Measurements from ENCODE around the gene AATK.

The AATK gene

DNA sequence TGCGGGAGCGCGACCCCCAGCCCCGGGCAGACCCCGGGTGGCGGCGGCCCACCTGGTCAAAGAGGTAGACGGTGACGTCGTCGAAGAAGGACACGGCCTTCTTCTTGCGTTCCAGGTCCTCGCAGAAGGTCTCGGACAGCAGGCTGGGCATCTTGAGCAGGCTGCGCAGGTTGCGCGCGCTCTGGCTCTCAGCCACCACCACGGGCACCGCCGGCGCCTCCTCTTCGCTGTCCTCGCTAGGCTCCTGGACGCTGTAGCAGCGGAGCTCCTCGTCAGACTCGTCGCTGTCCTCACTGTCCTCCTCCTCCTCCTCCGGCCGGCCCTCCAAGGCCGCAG, 45.9 kb downstream of the AATK start:
- H3K36me3 ChIP-seq (ENCODE audit: control insufficient read depth, low read length), result no peaks in the 10 kb centered on the region
- H3K4me1 ChIP-seq (ENCODE audit: control insufficient read depth, low read length), result peaks cover 3% of the 10 kb centered on the region; the same call in 1 of the 2 replicates
- no peaks in the 10 kb centered on the region for H4K20me1 ChIP-seq (ENCODE audit: control insufficient read depth, insufficient read depth, low read depth, low read length)
- no peaks in the 10 kb centered on the region for H3K9me3 ChIP-seq (ENCODE audit: control insufficient read depth, insufficient read depth, low read length)
- H3K27ac ChIP-seq (ENCODE audit: low read depth, low read length), result no peak overlapping the region
- no peaks in the 10 kb centered on the region for H3F3A ChIP-seq (ENCODE audit: control insufficient read depth, insufficient read depth)
- H3K79me2 ChIP-seq (ENCODE audit: control insufficient read depth, low read length), result no peaks in the 10 kb centered on the region
- no peaks in the 10 kb centered on the region for H3K27me3 ChIP-seq (ENCODE audit: control insufficient read depth, low read length)
- TF ChIP-seq, protein P1, sequence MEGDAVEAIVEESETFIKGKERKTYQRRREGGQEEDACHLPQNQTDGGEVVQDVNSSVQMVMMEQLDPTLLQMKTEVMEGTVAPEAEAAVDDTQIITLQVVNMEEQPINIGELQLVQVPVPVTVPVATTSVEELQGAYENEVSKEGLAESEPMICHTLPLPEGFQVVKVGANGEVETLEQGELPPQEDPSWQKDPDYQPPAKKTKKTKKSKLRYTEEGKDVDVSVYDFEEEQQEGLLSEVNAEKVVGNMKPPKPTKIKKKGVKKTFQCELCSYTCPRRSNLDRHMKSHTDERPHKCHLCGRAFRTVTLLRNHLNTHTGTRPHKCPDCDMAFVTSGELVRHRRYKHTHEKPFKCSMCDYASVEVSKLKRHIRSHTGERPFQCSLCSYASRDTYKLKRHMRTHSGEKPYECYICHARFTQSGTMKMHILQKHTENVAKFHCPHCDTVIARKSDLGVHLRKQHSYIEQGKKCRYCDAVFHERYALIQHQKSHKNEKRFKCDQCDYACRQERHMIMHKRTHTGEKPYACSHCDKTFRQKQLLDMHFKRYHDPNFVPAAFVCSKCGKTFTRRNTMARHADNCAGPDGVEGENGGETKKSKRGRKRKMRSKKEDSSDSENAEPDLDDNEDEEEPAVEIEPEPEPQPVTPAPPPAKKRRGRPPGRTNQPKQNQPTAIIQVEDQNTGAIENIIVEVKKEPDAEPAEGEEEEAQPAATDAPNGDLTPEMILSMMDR (IDR thresholded peaks at IDR 0.05; ENCODE audit: low read depth, low read length, poor library complexity, severe bottlenecking), result peak; percentile 4
- TF ChIP-seq EZH2phosphoT487 (IDR thresholded peaks at IDR 0.05; ENCODE audit: borderline replicate concordance, low read length), result no peak
- no peaks in the 10 kb centered on the region for H3K9me2 ChIP-seq (replicated peaks; ENCODE audit: control insufficient read depth, low read length)
- no peak overlapping the region for H3K4me2 ChIP-seq (ENCODE audit: low read length)
- no peak overlapping the region for H3K4me3 ChIP-seq (ENCODE audit: low read length)

DNA sequence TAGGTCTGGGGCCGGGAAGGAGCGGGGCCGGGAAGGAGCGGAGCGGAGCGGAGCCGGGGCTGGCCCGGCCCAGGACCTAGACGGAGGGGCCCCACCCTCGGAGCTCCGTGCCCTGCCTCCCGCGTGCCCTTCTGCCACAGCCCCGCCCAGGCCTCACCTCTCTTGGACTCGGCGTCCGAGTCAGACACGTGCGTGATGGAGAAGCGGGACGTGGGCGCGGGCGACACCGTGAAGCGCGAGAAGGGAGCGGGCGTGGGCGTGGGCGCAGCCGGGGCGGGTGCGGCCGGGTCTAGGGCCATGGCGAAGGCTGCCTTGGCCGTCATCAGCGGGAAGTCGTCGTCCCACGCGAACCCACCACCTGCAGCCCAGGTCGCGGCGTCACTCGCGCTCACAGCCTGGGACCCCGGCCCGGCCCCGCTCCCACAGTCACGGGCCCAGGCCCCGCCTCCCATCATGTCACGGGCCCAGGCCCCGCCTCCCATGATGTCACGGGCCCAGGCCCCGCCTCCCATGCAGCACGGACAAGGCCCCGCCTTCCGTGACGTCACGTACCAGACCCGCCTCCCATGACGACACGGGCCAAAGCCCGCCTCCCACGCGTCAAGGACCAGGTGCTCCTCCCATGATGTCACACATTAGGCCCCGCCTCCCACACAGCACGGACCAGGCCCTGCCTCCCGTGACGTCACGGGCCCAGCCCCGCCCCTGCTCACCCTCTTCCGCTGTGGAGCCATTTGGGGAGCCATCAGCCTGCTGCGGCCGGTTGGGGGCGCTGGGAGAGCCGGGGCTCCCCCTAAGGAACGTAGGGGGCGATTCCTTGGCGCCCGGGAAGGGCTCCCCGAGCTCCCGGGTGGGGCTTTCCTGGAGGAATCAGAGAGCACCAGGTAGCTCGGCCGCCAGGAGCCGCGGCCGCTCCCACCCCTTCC, 46.5 kb downstream of the AATK start:
- no peak for TF ChIP-seq EZH2phosphoT487 (IDR thresholded peaks at IDR 0.05; ENCODE audit: borderline replicate concordance, low read length)
- TF ChIP-seq, protein P1 (IDR thresholded peaks at IDR 0.05; ENCODE audit: low read depth, low read length, poor library complexity, severe bottlenecking), result peak; percentile 50
- Histone ChIP-seq H3K4me2 (ENCODE audit: low read length) (peak overlapping the region; percentile 3; the same call in 1 of the 2 replicates), H3K27me3 (ENCODE audit: control insufficient read depth, low read length) (no peaks in the 10 kb centered on the region), H3K36me3 (ENCODE audit: control insufficient read depth, low read length) (no peaks in the 10 kb centered on the region), H3K79me2 (ENCODE audit: control insufficient read depth, low read length) (no peaks in the 10 kb centered on the region), H3K4me3 (ENCODE audit: low read length) (no peak overlapping the region), H3K9me2 (replicated peaks; ENCODE audit: control insufficient read depth, low read length) (no peaks in the 10 kb centered on the region), H4K20me1 (ENCODE audit: control insufficient read depth, insufficient read depth, low read depth, low read length) (no peaks in the 10 kb centered on the region), H3K9me3 (ENCODE audit: control insufficient read depth, insufficient read depth, low read length) (no peaks in the 10 kb centered on the region), H3K4me1 (ENCODE audit: control insufficient read depth, low read length) (peaks cover 3% of the 10 kb centered on the region; the same call in 1 of the 2 replicates), H3F3A (ENCODE audit: control insufficient read depth, insufficient read depth) (no peaks in the 10 kb centered on the region), H3K27ac (ENCODE audit: low read depth, low read length) (no peak overlapping the region)

DNA sequence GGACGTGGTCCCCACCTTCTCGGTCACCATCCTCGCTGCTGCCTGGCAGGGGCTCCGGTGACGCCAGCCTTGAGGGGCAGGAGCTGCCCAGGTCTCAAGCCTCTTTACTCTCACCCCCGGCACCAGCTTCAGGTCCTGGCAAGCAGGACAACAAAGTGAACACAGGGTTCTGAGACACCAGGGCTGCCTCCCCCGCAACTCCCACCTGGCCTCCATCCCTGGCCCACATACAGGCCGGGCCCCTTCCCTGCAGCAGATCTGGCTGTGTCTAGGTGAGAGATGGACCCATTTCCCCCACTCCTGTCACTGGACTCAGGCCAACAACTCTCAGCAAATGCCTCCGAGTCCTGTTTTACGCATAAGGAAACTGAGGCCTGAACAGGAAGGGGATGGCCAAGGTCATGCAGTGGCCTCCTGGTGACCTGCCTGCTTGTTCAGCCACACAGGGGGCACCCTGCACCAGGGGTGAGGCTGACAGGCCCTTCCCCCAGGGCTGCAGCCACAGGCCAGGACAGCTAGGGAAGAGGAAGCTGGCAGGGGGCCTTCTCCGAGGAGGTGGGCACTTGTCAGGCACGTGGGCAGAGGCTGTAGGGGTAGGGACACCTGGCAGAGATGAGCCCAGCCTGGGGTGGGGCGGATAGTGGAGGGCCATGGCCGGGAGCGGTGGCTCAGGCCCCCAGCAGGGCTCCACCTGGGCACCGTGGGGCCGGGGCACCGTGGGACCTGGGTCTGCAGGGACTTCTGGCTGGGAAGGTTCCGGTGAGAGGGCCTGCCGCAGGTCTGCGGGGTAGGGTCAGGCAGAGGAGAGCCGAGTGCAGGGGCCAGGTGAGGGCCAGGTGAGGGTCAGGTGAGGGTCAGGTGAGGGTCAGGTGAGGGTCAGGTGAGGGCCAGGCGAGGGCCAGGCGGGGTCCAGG, 47.5 kb downstream of the AATK start:
- TF ChIP-seq EZH2phosphoT487 (IDR thresholded peaks at IDR 0.05; ENCODE audit: borderline replicate concordance, low read length), result no peak
- TF ChIP-seq, protein P1 (IDR thresholded peaks at IDR 0.05; ENCODE audit: low read depth, low read length, poor library complexity, severe bottlenecking), result no peak
- no peak overlapping the region for H3K27ac ChIP-seq (ENCODE audit: low read depth, low read length)
- H3K9me3 ChIP-seq (ENCODE audit: control insufficient read depth, insufficient read depth, low read length), result no peaks in the 10 kb centered on the region
- H3K79me2 ChIP-seq (ENCODE audit: control insufficient read depth, low read length), result no peaks in the 10 kb centered on the region
- no peaks in the 10 kb centered on the region for H3K9me2 ChIP-seq (replicated peaks; ENCODE audit: control insufficient read depth, low read length)
- no peak overlapping the region for H3K4me3 ChIP-seq (ENCODE audit: low read length)
- no peaks in the 10 kb centered on the region for H4K20me1 ChIP-seq (ENCODE audit: control insufficient read depth, insufficient read depth, low read depth, low read length)
- H3K4me2 ChIP-seq (ENCODE audit: low read length), result no peak overlapping the region
- no peaks in the 10 kb centered on the region for H3K27me3 ChIP-seq (ENCODE audit: control insufficient read depth, low read length)
- H3F3A ChIP-seq (ENCODE audit: control insufficient read depth, insufficient read depth), result no peaks in the 10 kb centered on the region
- no peaks in the 10 kb centered on the region for H3K36me3 ChIP-seq (ENCODE audit: control insufficient read depth, low read length)
- peaks cover 3% of the 10 kb centered on the region; the same call in 1 of the 2 replicates for H3K4me1 ChIP-seq (ENCODE audit: control insufficient read depth, low read length)
